K562 (cell line): Measurements from ENCODE around the gene SCYL1. TPM values are rescaled to one million over a fixed set of nuclear protein-coding genes. Genes with fewer than 3 reads are reported as not detected.

Experiments
- BMI1 ChIP-seq: fragments of 150-350 bp; IDR thresholded peaks from 2 replicates; pipeline ENCODE4 v1.6.1; 2014; ENCODE audit warnings: low read length
- DACH1 ChIP-seq: fragments of 450-650 bp; IDR thresholded peaks from 2 replicates; pipeline ENCODE4 v1.6.1; 2018; ENCODE audit not compliant: partially characterized antibody
- ETV6 ChIP-seq, 3 experiments: fragments of 150-350 bp in 1 of 3; sonication (generic) in 1 of 3; formaldehyde crosslinking in 1 of 3; IDR thresholded peaks; 2 replicates each; pipeline versions ENCODE4 v1.6.1 to v1.8.0; 2014 to 2022; ENCODE audit warnings: borderline replicate concordance in 2 of 3, low read depth in 2 of 3, antibody characterized with exemption in 1 of 3, low read length in 1 of 3, mild to moderate bottlenecking in 1 of 3, missing genetic modification reagents in 1 of 3
- FOXA3 ChIP-seq, 2 experiments: fragments of 450-650 bp in 1 of 2; sonication (generic) in 1 of 2; formaldehyde crosslinking; IDR thresholded peaks in 1 of 2; conservative IDR thresholded peaks in 1 of 2; 2 replicates each; pipeline versions ENCODE4 v1.4.0 to v1.8.0; 2020 to 2022; ENCODE audit warnings: mild to moderate bottlenecking in 2 of 2, missing genetic modification reagents in 1 of 2
- KAT7 ChIP-seq: sonication (generic); formaldehyde crosslinking; IDR thresholded peaks from 2 replicates; pipeline ENCODE4 v1.8.0; 2022; ENCODE audit warnings: missing genetic modification reagents, mild to moderate bottlenecking, borderline replicate concordance
- POLR2AphosphoS2 ChIP-seq: IDR thresholded peaks from 2 replicates; pipeline ENCODE4 v1.6.1; 2012; ENCODE audit warnings: low read length, improper control_type of control experiment
- POLR2H ChIP-seq: IDR thresholded peaks from 2 replicates; pipeline ENCODE4 v1.6.1; 2016; ENCODE audit warnings: missing genetic modification characterization, low read depth, mild to moderate bottlenecking, control low read depth, missing compliant biosample characterization, moderate library complexity
- POLR3G ChIP-seq: IDR thresholded peaks from 2 replicates; pipeline ENCODE4 v1.6.1; 2011; ENCODE audit not compliant: insufficient read length, insufficient replicate concordance; ENCODE audit errors: extremely low read depth
- SMAD4 ChIP-seq: fragments of 250-450 bp; sonication (Bioruptor Pico); conservative IDR thresholded peaks from 2 replicates; pipeline ENCODE4 v1.8.0; 2021; ENCODE audit warnings: inconsistent platforms, mild to moderate bottlenecking, moderate library complexity
- TCF3 ChIP-seq: sonication (generic); formaldehyde crosslinking; IDR thresholded peaks from 2 replicates; pipeline ENCODE4 v1.4.0; 2020; ENCODE audit warnings: mild to moderate bottlenecking, missing genetic modification reagents
- ZFX ChIP-seq: sonication (generic); formaldehyde crosslinking; IDR thresholded peaks from 2 replicates; pipeline ENCODE4 v1.8.0; 2022; ENCODE audit warnings: mild to moderate bottlenecking, missing genetic modification reagents, moderate library complexity
- ZNF436 ChIP-seq: fragments of 250-450, 450-650 bp; sonication (Bioruptor Pico); formaldehyde crosslinking; IDR thresholded peaks from 2 replicates; pipeline ENCODE4 v1.7.0; 2020; ENCODE audit warnings: mild to moderate bottlenecking
- ZNF589 ChIP-seq: fragments of 200-800 bp; sonication (Bioruptor generic); IDR thresholded peaks from 2 replicates; pipeline ENCODE4 v1.6.1; 2016; ENCODE audit warnings: low read depth, missing genetic modification characterization, missing compliant biosample characterization
- polyA plus RNA-seq, 8 experiments: library from polyadenylated mRNA; depleted of rRNA in 4 of 8; stranded (reverse) in 5 of 8; unstranded in 3 of 8; fragments of >200 nt; fragmentation: Nextera tagmentation in 2 of 8; fragmentation: Illumina TruSeq in 1 of 8; extraction: Ambion mirVana in 2 of 8; extraction: Trizol in 1 of 8; gene quantifications; 2 replicates each; pipeline versions ENCODE4 v1.2.1 to v1.2.3, GENCODE V29; 2011 to 2014; ENCODE audit warnings: inconsistent platforms in 1 of 8, missing spikeins in 1 of 8
- total RNA-seq, 7 experiments: library from RNA; depleted of rRNA in 6 of 7; stranded (reverse); fragments of >200 nt in 6 of 7; fragmentation: Illumina TruSeq in 2 of 7; extraction: Trizol in 2 of 7; gene quantifications; 2 replicates each; pipeline versions ENCODE4 v1.2.1 to v1.2.3, GENCODE V29; 2011 to 2021; ENCODE audit warnings: low replicate concordance in 1 of 7
- TF ChIP-seq, protein P1 (sequence below): fragments of 450-650 bp; formaldehyde crosslinking; IDR thresholded peaks from 2 replicates; pipeline ENCODE4 v1.4.0; 2020; ENCODE audit warnings: mild to moderate bottlenecking, moderate library complexity

SCYL1 gene
- total and polyA plus RNA-seq, 9 of the 15 experiments (the other 6 are each of a cell fraction or from before 2014, with no cell fraction given), result 1.9 to 145 (median 57.6) TPM

DNA sequence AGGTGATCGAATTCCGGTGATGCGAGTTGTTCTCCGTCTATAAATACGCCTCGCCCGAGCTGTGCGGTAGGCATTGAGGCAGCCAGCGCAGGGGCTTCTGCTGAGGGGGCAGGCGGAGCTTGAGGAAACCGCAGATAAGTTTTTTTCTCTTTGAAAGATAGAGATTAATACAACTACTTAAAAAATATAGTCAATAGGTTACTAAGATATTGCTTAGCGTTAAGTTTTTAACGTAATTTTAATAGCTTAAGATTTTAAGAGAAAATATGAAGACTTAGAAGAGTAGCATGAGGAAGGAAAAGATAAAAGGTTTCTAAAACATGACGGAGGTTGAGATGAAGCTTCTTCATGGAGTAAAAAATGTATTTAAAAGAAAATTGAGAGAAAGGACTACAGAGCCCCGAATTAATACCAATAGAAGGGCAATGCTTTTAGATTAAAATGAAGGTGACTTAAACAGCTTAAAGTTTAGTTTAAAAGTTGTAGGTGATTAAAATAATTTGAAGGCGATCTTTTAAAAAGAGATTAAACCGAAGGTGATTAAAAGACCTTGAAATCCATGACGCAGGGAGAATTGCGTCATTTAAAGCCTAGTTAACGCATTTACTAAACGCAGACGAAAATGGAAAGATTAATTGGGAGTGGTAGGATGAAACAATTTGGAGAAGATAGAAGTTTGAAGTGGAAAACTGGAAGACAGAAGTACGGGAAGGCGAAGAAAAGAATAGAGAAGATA is 25.7 kb upstream of the SCYL1 start, which contains the start of gene MALAT1 (continued):
- TF ChIP-seq, protein P1, sequence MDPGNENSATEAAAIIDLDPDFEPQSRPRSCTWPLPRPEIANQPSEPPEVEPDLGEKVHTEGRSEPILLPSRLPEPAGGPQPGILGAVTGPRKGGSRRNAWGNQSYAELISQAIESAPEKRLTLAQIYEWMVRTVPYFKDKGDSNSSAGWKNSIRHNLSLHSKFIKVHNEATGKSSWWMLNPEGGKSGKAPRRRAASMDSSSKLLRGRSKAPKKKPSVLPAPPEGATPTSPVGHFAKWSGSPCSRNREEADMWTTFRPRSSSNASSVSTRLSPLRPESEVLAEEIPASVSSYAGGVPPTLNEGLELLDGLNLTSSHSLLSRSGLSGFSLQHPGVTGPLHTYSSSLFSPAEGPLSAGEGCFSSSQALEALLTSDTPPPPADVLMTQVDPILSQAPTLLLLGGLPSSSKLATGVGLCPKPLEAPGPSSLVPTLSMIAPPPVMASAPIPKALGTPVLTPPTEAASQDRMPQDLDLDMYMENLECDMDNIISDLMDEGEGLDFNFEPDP (CRISPR knock-in tag), result peak; percentile 97
- TF ChIP-seq ZNF589 (CRISPR knock-in tag), result no peak
- TF ChIP-seq ETV6 (IDR thresholded peaks at IDR 0.05; ENCODE audit: borderline replicate concordance in 1 of 2, low read depth in 2 of 2, low read length in 1 of 2), result peak in 1 of 2 experiments; percentile 65; a peak in 1 of 4 replicates
- TF ChIP-seq ETV6 (CRISPR knock-in tag; IDR thresholded peaks at IDR 0.05; ENCODE audit: borderline replicate concordance), result peak; percentile 41; the same call in 1 of the 2 replicates
- no peak for TF ChIP-seq POLR3G
- peak; percentile 72 to 87 for TF ChIP-seq FOXA3 (CRISPR knock-in tag; conservative IDR thresholded peaks at IDR 0.05 in 1 of 2, IDR thresholded peaks at IDR 0.05 in 1 of 2)
- peak; percentile 62; the same call in 1 of the 2 replicates for TF ChIP-seq KAT7 (CRISPR knock-in tag)
- TF ChIP-seq DACH1, result no peak
- TF ChIP-seq POLR2AphosphoS2, result peak; percentile 100
- no peak for TF ChIP-seq ZFX (CRISPR knock-in tag)
- peak; percentile 96 for TF ChIP-seq ZNF436 (CRISPR knock-in tag)
- no peak for TF ChIP-seq BMI1
- peak; percentile 99 for TF ChIP-seq POLR2H (tag)
- TF ChIP-seq TCF3 (CRISPR knock-in tag), result peak; percentile 30; the same call in 1 of the 2 replicates
- peak; percentile 93 for TF ChIP-seq SMAD4 (CRISPR knock-in tag)
